ENCODE measurements around the gene ADCY10. TPM values are rescaled to one million over a fixed set of nuclear protein-coding genes. Genes with fewer than 3 reads are reported as not detected.
"Not testable (repeated sequence)": the region's sequence is repeated elsewhere in the genome, so short reads cannot be mapped to it uniquely, and the experiment has no call there.

Gene ADCY10
- total RNA-seq, 4 donors from 2014 or later = 0.07 to 1.2 TPM; not detected in 2

- Histone ChIP-seq H3K27ac (peak overlapping the region; percentile 94 to 99 (median 98)), H3K9me3 (no peaks in the 10 kb centered on the region), H3K4me1 (peaks cover 47 to 52% of the 10 kb centered on the region in 2 donors), H3K4me3 (peak overlapping the region; percentile 69 to 94 (median 84)), H3K36me3 (no peaks in the 10 kb centered on the region), H3K27me3 (no peaks in the 10 kb centered on the region)
- DNase-seq (no peak), ATAC-seq (peak; percentile 22 to 29)
- intact Hi-C loops (cut with DNase I; ENCODE audit: low total_unique reads) (loop anchor here (2.0 to 10.0 kb wide), 9 partner anchors 113 to 1552 kb away; partner anchors contain the start of genes CREG1, POU2F1 and SLC19A2), in situ Hi-C loops (cut with MboI; ENCODE audit: low sequenced_read_pairs in 4 of 4) (loop anchor here in 2 of 4 donors (25.0 kb wide), 3 partner anchors 223 to 1552 kb away; partner anchors contain the start of genes ATP1B1 (in 1 of the 2), MPZL1 (in 1 of the 2) and SLC19A2 (in 1 of the 2))
- TF ChIP-seq CTCF (IDR thresholded peaks at IDR 0.05 in 4 of 5, conservative IDR thresholded peaks at IDR 0.05 in 1 of 5) = no peak
- TF ChIP-seq POLR2A (IDR thresholded peaks at IDR 0.05) = peak; percentile 87 to 88
Observed at GRCh38 chr1:167935216-167936067, 21.5 kb upstream of the ADCY10 start.

DNA sequence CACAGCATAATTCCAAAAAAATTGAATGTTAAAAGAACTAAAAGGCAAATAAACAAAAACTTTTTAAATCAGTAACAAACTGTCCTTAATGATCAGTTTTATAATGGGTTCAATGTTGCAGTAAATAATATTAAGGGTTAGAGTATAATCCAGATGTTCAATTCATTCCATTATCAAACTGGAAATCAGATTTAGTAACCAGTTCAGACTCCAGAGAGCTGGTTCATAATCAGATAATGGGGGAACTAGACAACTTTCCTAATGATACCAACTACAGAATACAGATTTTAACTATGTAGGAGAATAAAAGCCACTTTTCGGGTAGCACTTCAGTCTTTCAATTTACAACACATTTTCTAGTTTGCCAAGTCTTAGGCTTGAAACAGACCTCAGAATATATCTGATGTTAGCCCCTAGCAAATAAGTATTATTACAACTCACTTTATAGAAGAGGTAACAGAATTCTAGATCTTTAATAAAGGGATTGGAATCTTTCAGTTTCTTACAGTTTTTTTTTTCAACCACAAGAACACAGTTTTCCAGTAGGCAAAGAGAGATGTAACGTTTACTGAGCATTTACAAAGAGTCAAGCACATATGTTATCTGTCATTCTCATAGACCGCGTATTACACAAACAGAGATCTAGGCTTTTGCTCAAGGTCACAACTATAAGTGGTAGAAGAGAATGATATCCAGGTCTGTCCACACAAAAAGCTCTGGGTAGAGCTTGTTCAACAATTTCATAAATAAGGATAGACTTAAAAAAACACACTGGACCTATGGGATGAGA lies 20.7 kb upstream of the ADCY10 start:
- Histone ChIP-seq H3K36me3 (no peaks in the 10 kb centered on the region), H3K9me3 (no peaks in the 10 kb centered on the region), H3K4me3 (peak overlapping the region; percentile 69 to 94 (median 84)), H3K27me3 (no peaks in the 10 kb centered on the region), H3K27ac (peak overlapping the region; percentile 94 to 99 (median 98)), H3K4me1 (peaks cover 54 to 60% of the 10 kb centered on the region in 2 donors)
- no peak for ATAC-seq
- intact Hi-C loops (cut with DNase I; ENCODE audit: low total_unique reads) = loop anchor here (5.0 to 10.0 kb wide), 7 partner anchors 112 to 1553 kb away; partner anchors contain the start of genes CREG1, POU2F1 and SLC19A2
- in situ Hi-C loops (cut with MboI; ENCODE audit: low sequenced_read_pairs in 4 of 4) = loop anchor here in 2 of 4 donors (25.0 kb wide), 3 partner anchors 222 to 1553 kb away; partner anchors contain the start of genes ATP1B1 (in 1 of the 2), MPZL1 (in 1 of the 2) and SLC19A2 (in 1 of the 2)
- peak in 1 of 2 donors; percentile 9 for TF ChIP-seq POLR2A (IDR thresholded peaks at IDR 0.05)
- TF ChIP-seq CTCF (IDR thresholded peaks at IDR 0.05 in 4 of 5, conservative IDR thresholded peaks at IDR 0.05 in 1 of 5) = no peak
- no peak for DNase-seq

GRCh38 chr1:167933788-167934187 lies 19.9 kb upstream of the ADCY10 start:
- no peaks in the 10 kb centered on the region for H3K27me3 ChIP-seq
- no peak for DNase-seq
- ATAC-seq = no peak
- peak overlapping the region; percentile 69 to 94 (median 84) for H3K4me3 ChIP-seq
- TF ChIP-seq POLR2A (IDR thresholded peaks at IDR 0.05) (no peak), CTCF (IDR thresholded peaks at IDR 0.05 in 4 of 5, conservative IDR thresholded peaks at IDR 0.05 in 1 of 5) (no peak)
- no peaks in the 10 kb centered on the region for H3K9me3 ChIP-seq
- H3K36me3 ChIP-seq = no peaks in the 10 kb centered on the region
- H3K4me1 ChIP-seq = peaks cover 46 to 64% of the 10 kb centered on the region in 2 donors
- in situ Hi-C loops (cut with MboI; ENCODE audit: low sequenced_read_pairs in 4 of 4) (loop anchor here in 2 of 4 donors (25.0 kb wide), 3 partner anchors 221 to 1554 kb away; partner anchors contain the start of genes ATP1B1 (in 1 of the 2), MPZL1 (in 1 of the 2) and SLC19A2 (in 1 of the 2)), intact Hi-C loops (cut with DNase I; ENCODE audit: low total_unique reads) (loop anchor here (10.0 kb wide), 3 partner anchors 379 to 829 kb away; partner anchors contain the start of gene CREG1)
- peak overlapping the region; percentile 94 to 99 (median 98) for H3K27ac ChIP-seq

GRCh38 chr1:167929725-167930124 lies 15.8 kb upstream of the ADCY10 start:
- intact Hi-C loops (cut with DNase I; ENCODE audit: low total_unique reads) (loop anchor here (10.0 kb wide), 3 partner anchors 375 to 825 kb away; partner anchors contain the start of gene CREG1), in situ Hi-C loops (cut with MboI; ENCODE audit: low sequenced_read_pairs in 4 of 4) (loop anchor here in 2 of 4 donors (25.0 kb wide), 3 partner anchors 217 to 1558 kb away; partner anchors contain the start of genes ATP1B1 (in 1 of the 2), MPZL1 (in 1 of the 2) and SLC19A2 (in 1 of the 2))
- peak overlapping the region; percentile 49 to 79 (median 62) for H3K27ac ChIP-seq
- H3K4me3 ChIP-seq = no peak overlapping the region
- TF ChIP-seq POLR2A (IDR thresholded peaks at IDR 0.05) (no peak), CTCF (IDR thresholded peaks at IDR 0.05 in 4 of 5, conservative IDR thresholded peaks at IDR 0.05 in 1 of 5) (no peak)
- H3K9me3 ChIP-seq = no peaks in the 10 kb centered on the region
- no peaks in the 10 kb centered on the region for H3K36me3 ChIP-seq
- ATAC-seq = no peak
- H3K4me1 ChIP-seq = peaks cover 59 to 77% of the 10 kb centered on the region in 2 donors
- DNase-seq = no peak
- no peaks in the 10 kb centered on the region for H3K27me3 ChIP-seq

DNA sequence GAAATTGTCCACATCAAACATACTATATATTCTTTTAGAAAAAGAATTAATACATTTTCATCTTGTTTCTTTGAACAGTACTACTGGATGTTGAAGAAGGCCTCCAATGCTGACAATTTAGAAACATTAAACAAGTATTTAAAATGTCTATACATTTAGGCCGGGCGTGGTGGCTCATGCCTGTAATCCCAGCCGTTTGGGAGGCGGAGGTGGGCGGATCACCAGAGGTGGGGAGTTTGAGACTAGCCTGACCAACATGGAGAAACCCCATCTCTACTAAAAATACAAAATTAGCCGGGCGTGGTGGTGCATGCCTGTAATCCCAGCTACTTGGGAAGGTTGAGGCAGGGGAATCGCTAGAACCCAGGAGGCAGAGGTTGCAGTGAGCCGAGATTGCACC lies 15.0 kb upstream of the ADCY10 start:
- H3K36me3 ChIP-seq; H3K4me3 ChIP-seq; DNase-seq; intact Hi-C loops (cut with DNase I; ENCODE audit: low total_unique reads); ATAC-seq; H3K27me3 ChIP-seq; H3K9me3 ChIP-seq: not testable (repeated sequence)
- peaks cover 55 to 74% of the 10 kb centered on the region in 2 donors for H3K4me1 ChIP-seq
- in situ Hi-C loops (cut with MboI; ENCODE audit: low sequenced_read_pairs in 4 of 4) = loop anchor here in 2 of 4 donors (25.0 kb wide), 3 partner anchors 217 to 1558 kb away; partner anchors contain the start of genes ATP1B1 (in 1 of the 2), MPZL1 (in 1 of the 2) and SLC19A2 (in 1 of the 2)
- peak overlapping the region; percentile 49 to 79 (median 62) for H3K27ac ChIP-seq

Measured in gastrocnemius medialis (tissue), 4 donors.